BLaER1 treated with 17β-estradiol and CSF1 and Interleukin-3, amounts not matched to agents 10 nM and 100 nM (cell line): ENCODE data around the gene TWIST2.
A peak's percentile ranks its signal among the peaks of the same experiment; 100 is the strongest.

ENCODE experiments used
- H3K27ac ChIP-seq, 11 experiments: shearing (Covaris generic); formaldehyde crosslinking; 2 replicates each; pipeline ENCODE4 v1.8.1; 2022
- H3K27me3 ChIP-seq, 11 experiments: shearing (Covaris generic); formaldehyde crosslinking; 2 replicates each; pipeline ENCODE4 v1.8.1; 2022
- H3K36me3 ChIP-seq, 11 experiments: shearing (Covaris generic); formaldehyde crosslinking; 2 replicates each; pipeline ENCODE4 v1.8.1; 2022
- H3K4me1 ChIP-seq, 10 experiments: shearing (Covaris generic); formaldehyde crosslinking; 2 replicates each; pipeline ENCODE4 v1.8.1; 2022
- H3K4me2 ChIP-seq, 11 experiments: shearing (Covaris generic); formaldehyde crosslinking; 2 replicates each; pipeline ENCODE4 v1.8.1; 2022
- H3K4me3 ChIP-seq, 10 experiments: shearing (Covaris generic); formaldehyde crosslinking; 2 replicates each; pipeline ENCODE4 v1.8.1; 2022
- H3K9ac ChIP-seq, 11 experiments: shearing (Covaris generic); formaldehyde crosslinking; 2 replicates each; pipeline ENCODE4 v1.8.1; 2022
- H3K9me3 ChIP-seq, 11 experiments: shearing (Covaris generic); formaldehyde crosslinking; replicated peaks in 1 of 11; 2 replicates each; pipeline ENCODE4 v1.8.1; 2022
- H4K20me1 ChIP-seq, 11 experiments: shearing (Covaris generic); formaldehyde crosslinking; 2 replicates each; pipeline ENCODE4 v1.8.1; 2022
- Cebpa-rat ChIP-seq, 11 experiments: shearing (Covaris generic); IDR thresholded peaks; 2 replicates each; pipeline ENCODE4 v1.8.1; 2022

The TWIST2 gene

DNA sequence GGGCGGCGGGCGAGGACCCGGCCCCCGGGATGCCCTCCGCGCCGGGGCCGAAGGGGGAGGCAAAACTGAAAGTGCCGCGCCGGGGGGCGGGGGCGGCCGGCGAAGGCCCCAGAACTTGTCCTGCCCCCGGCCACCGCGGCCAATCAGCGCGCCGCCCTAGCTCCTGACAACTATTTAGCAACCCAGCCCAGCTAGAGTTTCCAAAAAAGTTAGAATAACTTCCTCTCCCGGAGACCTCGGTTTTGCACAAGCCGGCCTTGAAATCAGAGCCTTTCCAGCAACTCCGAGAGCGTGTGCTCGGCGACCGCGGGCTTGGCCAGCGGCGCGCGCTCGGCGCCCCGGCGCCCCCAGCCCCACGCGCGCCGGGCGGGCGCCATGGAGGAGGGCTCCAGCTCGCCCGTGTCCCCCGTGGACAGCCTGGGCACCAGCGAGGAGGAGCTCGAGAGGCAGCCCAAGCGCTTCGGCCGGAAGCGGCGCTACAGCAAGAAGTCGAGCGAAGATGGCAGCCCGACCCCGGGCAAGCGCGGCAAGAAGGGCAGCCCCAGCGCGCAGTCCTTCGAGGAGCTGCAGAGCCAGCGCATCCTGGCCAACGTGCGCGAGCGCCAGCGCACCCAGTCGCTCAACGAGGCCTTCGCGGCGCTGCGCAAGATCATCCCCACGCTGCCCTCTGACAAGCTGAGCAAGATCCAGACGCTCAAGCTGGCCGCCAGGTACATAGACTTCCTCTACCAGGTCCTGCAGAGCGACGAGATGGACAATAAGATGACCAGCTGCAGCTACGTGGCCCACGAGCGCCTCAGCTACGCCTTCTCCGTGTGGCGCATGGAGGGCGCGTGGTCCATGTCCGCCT lies at the start of gene TWIST2:
Gene TWIST2, plus strand, starts transcription at position 245 of the 850 bp plus-strand sequence. Its CDS starts 131 bp downstream, at position 376.
- Histone ChIP-seq H3K4me2 (peak within 1 kb of the TSS in 7 of 11 experiments; percentile 18 to 36 (median 31); a peak in 10 of 22 replicates), H3K27ac (no peak within 1 kb of the TSS), H3K36me3 (no peaks in the 10 kb centered on the region), H3K4me3 (peak within 1 kb of the TSS in 6 of 10 experiments; percentile 14 to 42 (median 24); a peak in 8 of 20 replicates), H4K20me1 (0 out of 22 replicates have a peak, but pooled peaks cover 0 to 4% (median 0%) of the 10 kb centered on the region in 11 experiments), H3K9me3 (peaks cover 29 to 38% (median 33%) of the 10 kb centered on the region in 11 experiments), H3K27me3 (peaks cover 52 to 79% (median 60%) of the 10 kb centered on the region in 11 experiments), H3K9ac (no peak within 1 kb of the TSS), H3K4me1 (peaks cover 0 to 7% (median 0%) of the 10 kb centered on the region in 10 experiments; a peak in 4 of 20 replicates)
- TF ChIP-seq Cebpa-rat (IDR thresholded peaks at IDR 0.05) = no peak

DNA sequence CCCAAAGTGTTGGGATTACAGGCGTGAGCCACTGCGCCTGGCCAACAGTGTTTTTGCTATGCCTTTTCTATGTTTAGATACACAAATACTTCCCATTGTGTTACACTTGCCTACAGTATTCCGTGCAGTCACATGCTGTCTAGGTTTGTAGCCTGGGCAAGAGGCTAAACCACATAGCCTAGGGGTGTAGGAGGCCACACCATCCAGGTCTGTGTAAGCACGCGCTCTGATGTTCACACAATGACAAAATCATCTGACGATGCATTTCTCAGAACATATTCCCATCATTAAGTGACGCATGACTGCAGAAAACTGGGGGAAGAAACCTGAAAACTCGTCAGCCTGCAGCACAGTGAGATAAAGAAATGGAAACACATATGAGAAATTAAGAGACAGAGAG lies 46.1 kb upstream of the TWIST2 start:
- Histone ChIP-seq H3K9me3 (no peaks in the 10 kb centered on the region; a peak in 3 of 22 replicates), H3K4me3 (no peak overlapping the region), H3K4me1 (peaks cover 0 to 7% (median 0%) of the 10 kb centered on the region in 10 experiments; a peak in 4 of 20 replicates), H3K27me3 (no peaks in the 10 kb centered on the region), H3K27ac (no peak overlapping the region), H3K36me3 (no peaks in the 10 kb centered on the region), H3K9ac (no peak overlapping the region), H3K4me2 (no peak overlapping the region), H4K20me1 (no peaks in the 10 kb centered on the region)
- no peak for TF ChIP-seq Cebpa-rat (IDR thresholded peaks at IDR 0.05)

DNA sequence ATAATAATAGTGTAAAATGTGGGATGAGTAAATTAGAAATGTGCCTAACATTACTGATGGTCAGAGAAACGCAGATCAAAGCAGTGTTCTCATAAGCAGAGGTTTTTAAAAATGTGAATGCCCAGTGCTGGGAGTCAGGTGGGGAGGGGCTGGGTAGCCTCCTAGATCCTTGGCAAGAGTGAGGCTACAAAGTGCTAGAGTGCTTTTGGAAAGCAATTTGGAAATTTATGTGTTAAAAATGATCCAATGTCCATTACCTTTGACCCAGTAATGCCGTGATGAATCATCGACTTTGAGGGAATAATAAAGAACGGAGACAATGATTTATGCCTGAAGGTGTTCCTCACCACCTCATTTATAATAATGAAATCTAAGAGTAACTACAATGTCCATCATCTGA lies 44.9 kb upstream of the TWIST2 start:
- Histone ChIP-seq H3K36me3 (no peaks in the 10 kb centered on the region), H3K9ac (no peak overlapping the region), H3K9me3 (no peaks in the 10 kb centered on the region; a peak in 1 of 22 replicates), H3K4me1 (peaks cover 0 to 7% (median 0%) of the 10 kb centered on the region in 10 experiments; a peak in 4 of 20 replicates), H4K20me1 (no peaks in the 10 kb centered on the region), H3K27ac (no peak overlapping the region), H3K4me3 (no peak overlapping the region), H3K4me2 (no peak overlapping the region), H3K27me3 (no peaks in the 10 kb centered on the region)
- no peak for TF ChIP-seq Cebpa-rat (IDR thresholded peaks at IDR 0.05)

DNA sequence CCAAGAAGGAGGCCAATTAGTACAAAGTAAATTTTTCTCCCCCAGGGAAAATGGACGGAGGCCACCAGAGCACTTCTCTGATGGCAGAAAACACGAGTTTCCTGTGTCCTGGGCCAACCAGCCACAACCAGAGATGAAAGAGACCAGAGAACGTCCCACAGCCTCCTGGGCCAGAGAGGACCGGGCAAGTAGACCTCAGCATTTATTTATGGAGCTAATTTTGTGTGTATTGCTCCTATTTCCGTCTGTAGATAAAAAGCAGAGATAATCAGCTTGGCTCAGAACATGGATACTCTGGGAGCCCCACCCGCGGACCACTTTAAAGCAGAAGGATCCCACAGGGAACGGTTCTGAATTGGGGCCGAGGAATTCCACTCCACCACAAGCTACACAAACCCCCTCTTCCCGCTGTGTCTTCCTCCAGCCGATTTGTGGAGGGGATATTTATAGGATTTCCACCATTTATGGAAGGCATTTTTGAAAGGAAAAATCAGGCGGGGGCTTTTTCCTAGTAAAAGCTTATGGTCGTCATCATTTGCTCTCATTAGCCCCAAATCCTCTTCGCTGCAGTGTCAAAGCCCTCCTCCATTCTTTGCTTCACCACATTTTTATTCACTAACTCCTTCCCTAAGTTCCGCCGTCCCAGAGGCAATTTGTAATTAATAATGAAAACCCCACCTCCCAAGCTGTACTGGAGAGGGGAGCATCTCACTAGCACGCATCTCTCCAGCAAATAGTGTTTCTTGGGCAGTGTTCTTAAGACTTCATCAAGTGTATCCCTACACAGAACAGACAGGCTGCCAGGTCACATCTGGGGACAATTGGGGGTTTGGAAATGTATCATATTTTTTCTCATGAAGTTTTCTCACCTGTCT lies 43.7 kb upstream of the TWIST2 start:
- TF ChIP-seq Cebpa-rat (IDR thresholded peaks at IDR 0.05) = no peak
- Histone ChIP-seq H3K9ac (no peak overlapping the region), H3K4me1 (peaks cover 0 to 7% (median 0%) of the 10 kb centered on the region in 10 experiments; a peak in 4 of 20 replicates), H3K9me3 (peaks cover 0 to 13% (median 9%) of the 10 kb centered on the region in 11 experiments; a peak in 19 of 22 replicates), H3K36me3 (no peaks in the 10 kb centered on the region), H4K20me1 (no peaks in the 10 kb centered on the region), H3K27ac (no peak overlapping the region), H3K4me3 (no peak overlapping the region), H3K27me3 (no peaks in the 10 kb centered on the region), H3K4me2 (peak overlapping the region in 3 of 11 experiments; percentile 14 to 30 (median 25); a peak in 3 of 22 replicates)

DNA sequence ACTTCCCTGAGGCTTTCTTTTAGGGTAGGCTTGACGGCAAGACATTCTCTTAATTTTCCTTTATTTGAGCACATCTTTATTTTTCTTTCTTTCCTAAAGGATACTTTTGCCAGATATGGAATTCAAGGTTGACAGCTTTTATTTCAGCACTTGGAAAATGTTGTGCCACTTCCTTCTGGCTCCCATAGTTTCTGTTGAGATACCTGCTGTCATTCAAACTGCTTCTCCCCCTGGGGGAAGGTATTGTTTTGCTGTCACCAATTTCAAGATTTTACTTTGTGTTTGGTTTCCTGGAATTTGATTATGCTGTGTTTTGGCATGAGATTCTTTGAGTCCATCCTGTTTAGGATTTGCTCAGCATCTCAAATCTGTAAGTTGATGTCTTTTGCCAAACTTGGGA lies 39.1 kb upstream of the TWIST2 start:
- no peak for TF ChIP-seq Cebpa-rat (IDR thresholded peaks at IDR 0.05)
- Histone ChIP-seq H3K27ac (no peak overlapping the region), H4K20me1 (no peaks in the 10 kb centered on the region), H3K9me3 (peaks cover 0 to 34% (median 25%) of the 10 kb centered on the region in 11 experiments; a peak in 20 of 22 replicates), H3K27me3 (no peaks in the 10 kb centered on the region), H3K36me3 (no peaks in the 10 kb centered on the region), H3K4me3 (no peak overlapping the region), H3K4me1 (peaks cover 0 to 18% (median 10%) of the 10 kb centered on the region in 10 experiments; a peak in 13 of 20 replicates), H3K9ac (no peak overlapping the region), H3K4me2 (no peak overlapping the region)

DNA sequence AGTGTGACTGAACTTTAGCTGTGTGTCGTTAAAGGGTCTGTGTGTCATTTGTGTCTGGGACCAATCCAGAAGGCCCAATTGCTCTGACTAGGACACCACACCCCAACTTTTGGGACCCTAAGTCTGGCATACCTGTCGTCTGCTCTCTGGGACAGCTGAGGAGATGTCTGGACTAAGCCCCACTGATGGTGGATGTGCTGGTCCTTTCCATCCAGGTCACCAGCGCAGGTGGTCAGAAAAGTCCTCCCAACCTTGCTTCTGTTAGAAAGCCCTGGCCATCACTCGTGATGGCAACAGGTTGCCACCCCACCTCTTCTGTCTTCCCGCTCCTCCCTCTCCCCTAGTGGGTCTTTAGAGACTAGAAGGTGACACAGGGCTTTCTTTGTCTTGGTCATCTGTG lies 37.6 kb upstream of the TWIST2 start:
- Histone ChIP-seq H3K9ac (no peak overlapping the region), H4K20me1 (no peaks in the 10 kb centered on the region)
- no peak for TF ChIP-seq Cebpa-rat (IDR thresholded peaks at IDR 0.05)

DNA sequence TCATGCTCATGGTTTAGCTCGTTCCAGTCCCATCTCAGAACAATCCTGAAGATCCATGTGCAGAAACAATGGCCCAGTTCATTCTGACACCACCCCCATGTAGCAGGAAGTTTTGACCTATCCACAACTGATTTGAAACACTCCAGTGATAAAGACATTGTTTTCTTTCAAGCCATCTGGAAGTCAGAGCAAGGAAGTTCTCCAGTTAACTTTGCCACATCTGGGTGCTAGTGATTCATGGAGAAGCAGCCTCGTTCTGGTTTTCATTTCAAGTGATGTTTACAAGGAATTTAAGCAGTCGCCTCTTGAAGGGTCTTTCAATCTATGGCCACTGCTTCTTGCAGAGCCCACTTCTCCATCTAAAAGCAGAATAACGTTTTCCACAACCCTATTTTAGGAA lies 36.6 kb upstream of the TWIST2 start:
- Histone ChIP-seq H3K9ac (no peak overlapping the region), H3K4me3 (no peak overlapping the region), H3K4me2 (peak overlapping the region in 2 of 11 experiments; percentile 0 to 7; a peak in 1 of 22 replicates)

More for the DNA sequence above, 37.6 kb upstream of the TWIST2 start:
- no peaks in the 10 kb centered on the region for H3K36me3 ChIP-seq
- peaks cover 0 to 16% (median 9%) of the 10 kb centered on the region in 10 experiments; a peak in 11 of 20 replicates for H3K4me1 ChIP-seq
- H3K4me2 ChIP-seq = no peak overlapping the region
- H3K9me3 ChIP-seq = peaks cover 0 to 47% (median 25%) of the 10 kb centered on the region in 11 experiments; a peak in 20 of 22 replicates
- H3K27ac ChIP-seq = no peak overlapping the region
- H3K27me3 ChIP-seq = no peaks in the 10 kb centered on the region
- H3K4me3 ChIP-seq = no peak overlapping the region

DNA sequence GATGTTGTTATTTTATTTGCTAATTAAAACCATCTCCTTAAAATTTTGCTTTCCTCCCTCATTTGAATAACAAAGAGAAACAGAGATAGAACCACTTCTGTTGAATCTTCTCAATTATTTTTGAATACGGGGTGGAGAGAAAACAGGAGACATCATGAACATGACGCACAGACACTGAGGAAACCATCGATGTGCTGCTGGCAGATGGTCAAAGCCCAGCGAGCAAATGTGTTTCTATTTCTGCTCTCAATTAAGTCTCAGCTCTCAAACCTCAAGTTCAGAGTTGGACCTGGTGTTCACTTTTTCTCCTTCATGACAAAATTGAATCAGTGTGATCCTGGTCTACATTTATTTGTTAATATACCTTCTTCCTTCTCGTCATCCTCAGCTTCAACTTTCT lies 36.1 kb upstream of the TWIST2 start:
- no peaks in the 10 kb centered on the region for H3K36me3 ChIP-seq
- H3K4me2 ChIP-seq = peak overlapping the region in 2 of 11 experiments; percentile 0 to 7; a peak in 1 of 22 replicates

More for the DNA sequence above, 36.6 kb upstream of the TWIST2 start:
- Histone ChIP-seq H4K20me1 (no peaks in the 10 kb centered on the region), H3K4me1 (peaks cover 0 to 16% (median 9%) of the 10 kb centered on the region in 10 experiments; a peak in 11 of 20 replicates), H3K36me3 (no peaks in the 10 kb centered on the region), H3K9me3 (peaks cover 0 to 47% (median 25%) of the 10 kb centered on the region in 11 experiments; a peak in 20 of 22 replicates), H3K27ac (no peak overlapping the region), H3K27me3 (no peaks in the 10 kb centered on the region)
- no peak for TF ChIP-seq Cebpa-rat (IDR thresholded peaks at IDR 0.05)

More for the DNA sequence above, 36.1 kb upstream of the TWIST2 start:
- H3K9me3 ChIP-seq = peaks cover 0 to 47% (median 25%) of the 10 kb centered on the region in 11 experiments; a peak in 20 of 22 replicates
- no peak overlapping the region for H3K9ac ChIP-seq
- H3K4me1 ChIP-seq = peaks cover 0 to 16% (median 9%) of the 10 kb centered on the region in 10 experiments; a peak in 11 of 20 replicates
- no peaks in the 10 kb centered on the region for H4K20me1 ChIP-seq
- H3K27ac ChIP-seq = no peak overlapping the region
- no peak overlapping the region for H3K4me3 ChIP-seq
- no peak for TF ChIP-seq Cebpa-rat (IDR thresholded peaks at IDR 0.05)
- H3K27me3 ChIP-seq = no peaks in the 10 kb centered on the region
